ENCODE measurements around the gene GABRR2.

GABRR2 gene

GRCh38 chr6:89311853-89312531 lies 3.1 kb downstream of the GABRR2 start:
- Histone ChIP-seq H3K4me1 (ENCODE audit: insufficient read depth, low read length, poor library complexity, severe bottlenecking) (no peaks in the 10 kb centered on the region), H3K27me3 (ENCODE audit: insufficient read depth, low read length, poor library complexity, severe bottlenecking) (no peaks in the 10 kb centered on the region), H3K9me2 (replicated peaks; ENCODE audit: low read depth, low read length) (no peaks in the 10 kb centered on the region), H3K9me3 (ENCODE audit: insufficient read depth, low read depth, low read length) (no peaks in the 10 kb centered on the region), H3K4me2 (ENCODE audit: low read depth, low read length, poor library complexity, severe bottlenecking) (no peak overlapping the region), H2AFZ (ENCODE audit: low read length) (no peak overlapping the region), H3K36me3 (ENCODE audit: insufficient read depth, low read length) (no peaks in the 10 kb centered on the region; the same call in 1 of the 2 replicates), H3K4me3 (ENCODE audit: low read length, poor library complexity, severe bottlenecking) (no peak overlapping the region), H3K79me2 (ENCODE audit: insufficient read depth, low read length) (no peaks in the 10 kb centered on the region), H3F3A (ENCODE audit: low read depth) (no peaks in the 10 kb centered on the region), H4K20me1 (ENCODE audit: insufficient read depth, low read length, poor library complexity, severe bottlenecking) (no peaks in the 10 kb centered on the region), H3K9ac (ENCODE audit: low read depth, low read length, poor library complexity, severe bottlenecking) (no peak overlapping the region)
- no peak for TF ChIP-seq EZH2phosphoT487 (IDR thresholded peaks at IDR 0.05; ENCODE audit: borderline replicate concordance)
- TF ChIP-seq, protein P1, sequence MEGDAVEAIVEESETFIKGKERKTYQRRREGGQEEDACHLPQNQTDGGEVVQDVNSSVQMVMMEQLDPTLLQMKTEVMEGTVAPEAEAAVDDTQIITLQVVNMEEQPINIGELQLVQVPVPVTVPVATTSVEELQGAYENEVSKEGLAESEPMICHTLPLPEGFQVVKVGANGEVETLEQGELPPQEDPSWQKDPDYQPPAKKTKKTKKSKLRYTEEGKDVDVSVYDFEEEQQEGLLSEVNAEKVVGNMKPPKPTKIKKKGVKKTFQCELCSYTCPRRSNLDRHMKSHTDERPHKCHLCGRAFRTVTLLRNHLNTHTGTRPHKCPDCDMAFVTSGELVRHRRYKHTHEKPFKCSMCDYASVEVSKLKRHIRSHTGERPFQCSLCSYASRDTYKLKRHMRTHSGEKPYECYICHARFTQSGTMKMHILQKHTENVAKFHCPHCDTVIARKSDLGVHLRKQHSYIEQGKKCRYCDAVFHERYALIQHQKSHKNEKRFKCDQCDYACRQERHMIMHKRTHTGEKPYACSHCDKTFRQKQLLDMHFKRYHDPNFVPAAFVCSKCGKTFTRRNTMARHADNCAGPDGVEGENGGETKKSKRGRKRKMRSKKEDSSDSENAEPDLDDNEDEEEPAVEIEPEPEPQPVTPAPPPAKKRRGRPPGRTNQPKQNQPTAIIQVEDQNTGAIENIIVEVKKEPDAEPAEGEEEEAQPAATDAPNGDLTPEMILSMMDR (conservative IDR thresholded peaks at IDR 0.05; ENCODE audit: low read length), result no peak

DNA sequence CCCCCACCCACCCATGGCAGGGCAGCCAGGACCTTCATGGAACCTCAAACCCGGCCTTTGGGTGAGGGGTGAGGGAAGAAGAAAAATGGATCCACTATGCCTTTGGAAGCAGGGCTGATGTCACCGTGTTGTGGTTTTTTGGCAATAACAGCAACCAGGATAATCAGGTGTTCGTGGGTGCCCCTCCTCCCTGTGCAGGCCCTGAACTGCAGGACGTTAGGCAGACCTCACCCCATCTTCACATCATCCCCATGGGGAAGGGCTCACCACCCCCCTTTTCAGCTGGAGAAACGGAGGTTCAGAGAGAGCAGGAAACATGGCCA lies 3.6 kb downstream of the GABRR2 start:
- H3K9me2 ChIP-seq (replicated peaks; ENCODE audit: low read depth, low read length), result no peaks in the 10 kb centered on the region
- H3K79me2 ChIP-seq (ENCODE audit: insufficient read depth, low read length), result no peaks in the 10 kb centered on the region
- H3K4me1 ChIP-seq (ENCODE audit: insufficient read depth, low read length, poor library complexity, severe bottlenecking), result no peaks in the 10 kb centered on the region
- H4K20me1 ChIP-seq (ENCODE audit: insufficient read depth, low read length, poor library complexity, severe bottlenecking), result no peaks in the 10 kb centered on the region
- no peak overlapping the region for H3K4me2 ChIP-seq (ENCODE audit: low read depth, low read length, poor library complexity, severe bottlenecking)
- no peak overlapping the region for H2AFZ ChIP-seq (ENCODE audit: low read length)
- no peaks in the 10 kb centered on the region; the same call in 1 of the 2 replicates for H3K36me3 ChIP-seq (ENCODE audit: insufficient read depth, low read length)
- H3F3A ChIP-seq (ENCODE audit: low read depth), result no peaks in the 10 kb centered on the region
- no peak overlapping the region for H3K9ac ChIP-seq (ENCODE audit: low read depth, low read length, poor library complexity, severe bottlenecking)
- H3K9me3 ChIP-seq (ENCODE audit: insufficient read depth, low read depth, low read length), result no peaks in the 10 kb centered on the region
- H3K27me3 ChIP-seq (ENCODE audit: insufficient read depth, low read length, poor library complexity, severe bottlenecking), result no peaks in the 10 kb centered on the region
- H3K4me3 ChIP-seq (ENCODE audit: low read length, poor library complexity, severe bottlenecking), result no peak overlapping the region
- TF ChIP-seq EZH2phosphoT487 (IDR thresholded peaks at IDR 0.05; ENCODE audit: borderline replicate concordance), result no peak
- TF ChIP-seq, protein P1 (conservative IDR thresholded peaks at IDR 0.05; ENCODE audit: low read length), result no peak

DNA sequence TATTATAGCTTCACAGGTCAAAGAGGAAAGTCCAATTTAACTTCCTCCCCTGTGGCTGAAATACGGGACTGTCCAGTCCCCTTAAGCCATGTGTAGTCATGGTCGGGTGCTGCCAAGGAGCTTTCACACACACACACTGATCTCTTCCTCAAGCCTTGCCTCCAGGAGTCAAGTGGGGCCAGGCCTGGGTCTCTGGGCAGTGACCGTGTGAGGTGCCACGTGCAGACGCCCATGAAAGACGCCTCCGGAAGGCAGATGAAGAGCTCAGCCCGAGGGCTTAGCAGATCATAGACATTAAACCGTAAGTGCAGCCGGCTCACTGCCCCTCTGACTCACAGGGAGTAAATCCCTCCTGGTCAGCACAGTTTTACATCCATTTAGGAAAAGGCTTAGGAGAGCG lies 4.2 kb downstream of the GABRR2 start:
- H3K9me2 ChIP-seq (replicated peaks; ENCODE audit: low read depth, low read length), result no peaks in the 10 kb centered on the region
- no peak overlapping the region for H3K9ac ChIP-seq (ENCODE audit: low read depth, low read length, poor library complexity, severe bottlenecking)
- no peak overlapping the region for H3K4me3 ChIP-seq (ENCODE audit: low read length, poor library complexity, severe bottlenecking)
- no peaks in the 10 kb centered on the region for H3K4me1 ChIP-seq (ENCODE audit: insufficient read depth, low read length, poor library complexity, severe bottlenecking)
- H3F3A ChIP-seq (ENCODE audit: low read depth), result no peaks in the 10 kb centered on the region
- H2AFZ ChIP-seq (ENCODE audit: low read length), result no peak overlapping the region
- no peaks in the 10 kb centered on the region for H4K20me1 ChIP-seq (ENCODE audit: insufficient read depth, low read length, poor library complexity, severe bottlenecking)
- no peaks in the 10 kb centered on the region; the same call in 1 of the 2 replicates for H3K36me3 ChIP-seq (ENCODE audit: insufficient read depth, low read length)
- no peak overlapping the region for H3K4me2 ChIP-seq (ENCODE audit: low read depth, low read length, poor library complexity, severe bottlenecking)
- H3K9me3 ChIP-seq (ENCODE audit: insufficient read depth, low read depth, low read length), result no peaks in the 10 kb centered on the region
- H3K27me3 ChIP-seq (ENCODE audit: insufficient read depth, low read length, poor library complexity, severe bottlenecking), result no peaks in the 10 kb centered on the region
- TF ChIP-seq EZH2phosphoT487 (IDR thresholded peaks at IDR 0.05; ENCODE audit: borderline replicate concordance), result no peak
- TF ChIP-seq, protein P1 (conservative IDR thresholded peaks at IDR 0.05; ENCODE audit: low read length), result no peak
- H3K79me2 ChIP-seq (ENCODE audit: insufficient read depth, low read length), result no peaks in the 10 kb centered on the region

All from Loucy (cell line).